Measurements from ENCODE around the gene C3orf18. TPM values are rescaled to one million over a fixed set of nuclear protein-coding genes. Genes with fewer than 3 reads are reported as not detected.

Gene C3orf18
- total RNA-seq, 4 donors from 2014 or later, result 1.3 to 3.7 (median 2.2) TPM

DNA sequence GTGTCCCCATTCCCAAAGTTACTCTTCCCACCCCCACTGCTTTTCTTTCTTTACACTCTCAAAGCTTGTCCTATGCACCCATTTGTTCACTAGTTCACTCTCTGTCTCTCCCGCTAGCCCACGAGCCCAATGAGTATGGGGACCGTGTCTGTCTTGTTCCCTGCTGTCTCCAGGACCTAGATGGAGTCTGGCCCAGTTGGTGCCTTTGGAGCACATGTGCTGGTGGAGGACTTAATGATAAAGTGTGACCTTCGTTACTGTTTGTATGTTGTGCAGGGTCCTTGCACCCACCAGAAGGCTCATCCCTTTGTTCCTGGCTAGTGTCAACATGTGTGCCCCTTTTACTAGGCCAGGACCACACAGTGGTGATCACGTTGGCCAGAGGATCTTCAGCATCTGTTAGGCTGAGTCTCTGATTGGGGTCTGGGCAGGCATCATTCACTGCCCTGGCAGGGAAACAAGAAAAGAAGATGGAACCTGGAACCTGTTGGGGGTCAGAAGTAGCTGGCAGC is 36.6 kb upstream of the C3orf18 start:
- Histone ChIP-seq H3K27me3 (no peaks in the 10 kb centered on the region), H3K9me3 (no peaks in the 10 kb centered on the region), H3K27ac (peak overlapping the region; percentile 97), H3K4me1 (peaks cover 97% of the 10 kb centered on the region), H3K4me3 (no peak overlapping the region), H3K36me3 (peaks cover 19% of the 10 kb centered on the region)
- DNase-seq (ENCODE audit: low spot score in 2 of 2), result no peak
- no peak for TF ChIP-seq POLR2AphosphoS5 (IDR thresholded peaks at IDR 0.05)
- WGBS, result 70% methylated on average over 5 of the region's 5 CpGs

DNA sequence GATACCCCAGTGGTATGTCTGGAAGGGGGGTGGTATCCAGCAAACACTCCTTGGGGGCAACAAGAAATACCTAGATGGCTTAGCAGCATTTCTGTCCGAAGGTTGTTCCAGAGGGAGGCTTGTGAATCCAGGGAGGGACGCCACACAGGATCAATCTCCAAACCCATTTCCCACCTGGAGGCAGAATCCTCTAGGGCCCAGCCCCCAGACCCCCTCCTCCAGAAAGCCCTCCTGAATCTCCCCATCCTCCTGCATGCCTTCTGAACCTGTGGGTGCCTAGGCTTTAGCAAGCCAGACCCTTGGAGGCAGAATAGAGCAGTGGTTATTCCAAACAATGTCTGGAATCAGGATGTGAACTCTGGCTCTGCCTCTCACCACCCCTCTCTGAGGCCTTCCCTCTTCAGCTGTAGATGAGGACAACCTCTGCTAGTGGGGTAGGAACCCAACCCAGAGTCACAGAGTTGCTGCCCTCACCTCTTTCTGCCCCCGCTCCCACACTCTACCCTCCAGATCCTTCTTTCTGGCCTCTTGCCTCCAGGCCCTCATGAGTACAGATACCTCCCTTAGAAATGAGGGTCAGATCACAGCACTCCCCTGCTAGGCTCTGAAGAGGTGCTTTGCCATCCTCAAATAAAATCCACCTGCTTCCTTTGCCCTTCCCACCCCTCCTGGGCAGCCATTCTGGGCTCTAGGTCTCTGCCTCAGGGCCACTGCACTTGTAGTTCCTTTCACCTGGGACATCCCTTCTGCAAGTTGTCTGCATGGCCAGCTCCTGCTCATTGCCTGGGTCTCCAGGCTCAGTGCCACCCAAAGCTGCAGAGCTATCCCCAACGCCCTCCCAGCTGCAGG is 35.9 kb upstream of the C3orf18 start:
- no peak for DNase-seq (ENCODE audit: low spot score in 2 of 2)
- H3K36me3 ChIP-seq, result peaks cover 19% of the 10 kb centered on the region
- TF ChIP-seq, protein P1, sequence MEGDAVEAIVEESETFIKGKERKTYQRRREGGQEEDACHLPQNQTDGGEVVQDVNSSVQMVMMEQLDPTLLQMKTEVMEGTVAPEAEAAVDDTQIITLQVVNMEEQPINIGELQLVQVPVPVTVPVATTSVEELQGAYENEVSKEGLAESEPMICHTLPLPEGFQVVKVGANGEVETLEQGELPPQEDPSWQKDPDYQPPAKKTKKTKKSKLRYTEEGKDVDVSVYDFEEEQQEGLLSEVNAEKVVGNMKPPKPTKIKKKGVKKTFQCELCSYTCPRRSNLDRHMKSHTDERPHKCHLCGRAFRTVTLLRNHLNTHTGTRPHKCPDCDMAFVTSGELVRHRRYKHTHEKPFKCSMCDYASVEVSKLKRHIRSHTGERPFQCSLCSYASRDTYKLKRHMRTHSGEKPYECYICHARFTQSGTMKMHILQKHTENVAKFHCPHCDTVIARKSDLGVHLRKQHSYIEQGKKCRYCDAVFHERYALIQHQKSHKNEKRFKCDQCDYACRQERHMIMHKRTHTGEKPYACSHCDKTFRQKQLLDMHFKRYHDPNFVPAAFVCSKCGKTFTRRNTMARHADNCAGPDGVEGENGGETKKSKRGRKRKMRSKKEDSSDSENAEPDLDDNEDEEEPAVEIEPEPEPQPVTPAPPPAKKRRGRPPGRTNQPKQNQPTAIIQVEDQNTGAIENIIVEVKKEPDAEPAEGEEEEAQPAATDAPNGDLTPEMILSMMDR (IDR thresholded peaks at IDR 0.05), result no peak
- no peak for TF ChIP-seq POLR2A (IDR thresholded peaks at IDR 0.05)
- TF ChIP-seq EP300 (IDR thresholded peaks at IDR 0.05), result no peak
- TF ChIP-seq POLR2AphosphoS5 (IDR thresholded peaks at IDR 0.05), result no peak
- peaks cover 92% of the 10 kb centered on the region for H3K4me1 ChIP-seq
- H3K27ac ChIP-seq, result peak overlapping the region; percentile 97
- no peak overlapping the region for H3K4me3 ChIP-seq
- no peaks in the 10 kb centered on the region for H3K27me3 ChIP-seq
- no peaks in the 10 kb centered on the region for H3K9me3 ChIP-seq
- WGBS, result 87% methylated on average over 3 of the region's 4 CpGs

GRCh38 chr3:50602595-50603191 is 35.1 kb upstream of the C3orf18 start:
- peak overlapping the region; percentile 97 for H3K27ac ChIP-seq
- DNase-seq (ENCODE audit: low spot score in 2 of 2), result no peak
- H3K27me3 ChIP-seq, result no peaks in the 10 kb centered on the region
- 58% methylated on average over 4 of the region's 9 CpGs for WGBS
- H3K4me1 ChIP-seq, result peaks cover 90% of the 10 kb centered on the region
- H3K9me3 ChIP-seq, result no peaks in the 10 kb centered on the region
- H3K4me3 ChIP-seq, result no peak overlapping the region
- TF ChIP-seq POLR2AphosphoS5 (IDR thresholded peaks at IDR 0.05) (peak in 1 of 3 donors; percentile 15), POLR2A (IDR thresholded peaks at IDR 0.05) (no peak)
- TF ChIP-seq, protein P1 (IDR thresholded peaks at IDR 0.05), result no peak
- H3K36me3 ChIP-seq, result peaks cover 12% of the 10 kb centered on the region

DNA sequence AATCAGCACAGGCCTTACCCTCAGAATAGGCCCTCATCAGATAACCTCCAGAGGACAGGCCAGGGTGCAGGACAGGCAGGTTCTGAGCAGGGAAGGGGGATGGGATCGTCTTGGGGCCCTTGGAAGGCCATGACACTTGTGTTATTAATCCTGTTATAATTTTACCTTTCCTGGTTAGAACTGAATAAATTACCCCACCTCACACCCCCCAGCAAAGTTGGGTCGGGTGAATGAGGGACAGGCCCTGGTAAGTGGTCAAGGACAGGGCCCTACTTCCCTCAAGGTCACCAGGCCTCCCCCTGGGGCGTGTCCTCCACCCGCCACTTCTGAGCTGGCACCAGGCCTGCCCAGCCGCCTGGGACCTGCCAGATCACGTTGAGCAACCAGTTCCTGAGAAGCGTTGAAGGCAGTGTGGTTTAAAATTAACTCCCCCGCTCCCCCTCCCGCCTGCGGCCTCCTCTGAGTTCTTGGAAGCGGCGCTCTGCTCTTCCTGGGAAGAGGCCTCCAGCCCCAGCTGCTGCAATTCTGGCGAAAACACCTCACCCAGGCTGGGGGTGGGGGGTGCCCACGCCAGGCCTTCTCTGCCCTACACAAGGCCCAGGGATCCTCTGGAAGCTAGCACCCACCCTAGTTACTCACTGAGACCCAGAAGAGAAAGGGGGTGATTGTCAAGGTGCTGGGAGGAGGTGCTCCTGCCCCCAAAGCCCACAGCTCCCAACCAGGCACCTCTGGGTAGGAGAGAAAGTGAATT is 33.5 kb upstream of the C3orf18 start:
- 6% methylated on average over 7 of the region's 14 CpGs for WGBS
- Histone ChIP-seq H3K4me1 (peaks cover 73% of the 10 kb centered on the region), H3K27ac (peak overlapping the region; percentile 97), H3K27me3 (no peaks in the 10 kb centered on the region), H3K4me3 (peak overlapping the region; percentile 30), H3K9me3 (no peaks in the 10 kb centered on the region), H3K36me3 (no peaks in the 10 kb centered on the region)
- TF ChIP-seq, protein P1 (IDR thresholded peaks at IDR 0.05), result no peak
- TF ChIP-seq POLR2AphosphoS5 (IDR thresholded peaks at IDR 0.05), result peak in 2 of 3 donors; percentile 95 to 96
- DNase-seq (ENCODE audit: low spot score in 2 of 2), result peak; percentile 97

DNA sequence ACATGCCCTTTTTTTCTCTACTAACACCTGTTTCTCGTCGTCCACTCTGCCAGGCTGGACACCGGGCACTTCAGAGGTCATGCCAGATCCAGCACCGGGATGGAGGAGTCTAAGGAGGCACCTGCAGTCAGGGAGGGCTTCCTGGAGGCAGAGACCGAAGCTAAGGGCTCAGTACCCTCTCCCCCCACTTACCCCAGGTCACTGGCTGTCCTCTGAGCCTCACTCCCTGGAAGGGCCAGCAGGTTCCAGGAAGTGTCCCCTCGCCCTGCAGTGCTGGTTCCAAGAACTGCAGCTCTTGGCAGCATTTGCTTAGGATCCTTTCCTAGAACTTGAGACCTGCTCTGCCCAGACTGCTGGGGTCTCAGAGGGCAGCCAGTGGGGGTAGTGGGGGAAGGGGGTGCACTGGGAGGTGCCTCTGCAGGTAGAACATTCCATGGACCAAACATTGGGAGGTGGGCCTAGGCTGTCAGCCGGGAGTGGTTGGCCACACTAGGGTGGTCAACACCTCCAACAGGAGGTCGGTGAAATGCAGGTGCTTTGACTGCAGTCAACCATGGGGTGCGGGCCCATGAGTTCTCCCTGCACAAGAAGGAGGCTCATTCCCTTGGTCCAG is 32.7 kb upstream of the C3orf18 start:
- Histone ChIP-seq H3K36me3 (no peaks in the 10 kb centered on the region), H3K27ac (peak overlapping the region; percentile 97), H3K4me3 (no peak overlapping the region), H3K4me1 (peaks cover 65% of the 10 kb centered on the region), H3K9me3 (no peaks in the 10 kb centered on the region), H3K27me3 (no peaks in the 10 kb centered on the region)
- TF ChIP-seq, protein P1 (IDR thresholded peaks at IDR 0.05), result no peak
- TF ChIP-seq POLR2A (IDR thresholded peaks at IDR 0.05), result no peak
- TF ChIP-seq POLR2AphosphoS5 (IDR thresholded peaks at IDR 0.05), result no peak
- no peak for TF ChIP-seq EP300 (IDR thresholded peaks at IDR 0.05)
- WGBS, result 75% methylated on average over 9 of the region's 9 CpGs
- no peak for DNase-seq (ENCODE audit: low spot score in 2 of 2)
